ENCODE results near the gene NAT10.

DNA sequence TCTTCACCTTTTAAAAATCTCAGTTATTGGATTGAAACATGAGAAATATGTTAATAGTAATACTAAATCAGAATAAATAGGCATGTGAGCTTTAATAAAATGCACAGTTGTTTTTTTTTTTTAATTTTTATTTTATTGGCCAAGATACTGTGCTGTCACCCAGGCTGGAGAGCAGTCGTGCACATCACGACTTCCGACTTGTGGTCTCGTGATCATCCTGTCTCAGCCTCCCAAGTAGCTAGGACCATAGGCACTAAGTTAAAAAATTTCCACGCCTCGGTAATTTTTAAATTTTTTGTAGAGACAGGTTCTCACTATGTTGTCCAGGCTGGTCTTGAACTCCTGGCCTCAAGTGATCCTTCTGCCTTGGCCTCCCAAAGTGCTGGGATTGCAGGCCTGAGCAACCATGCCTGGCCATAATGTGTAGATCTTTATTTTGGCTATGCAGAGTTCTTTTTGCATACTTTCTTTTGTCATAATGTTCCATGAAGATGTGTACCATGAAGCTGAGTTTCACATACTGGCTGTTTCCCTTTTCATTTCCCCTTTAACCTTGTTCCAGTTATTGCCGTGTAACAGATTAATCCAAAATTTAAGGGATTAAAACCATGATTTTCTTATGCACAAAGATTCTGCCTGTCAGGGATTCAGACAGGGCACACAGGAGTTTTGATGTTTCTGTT is 37.9 kb upstream of the NAT10 start:
- TF ChIP-seq TAF1 (IDR thresholded peaks at IDR 0.05; ENCODE audit: borderline replicate concordance, insufficient read depth, low read length), result no peak
- no peak for TF ChIP-seq POLR2AphosphoS5 (IDR thresholded peaks at IDR 0.05; ENCODE audit: low read depth, low read length)
- TF ChIP-seq FOXP2 (optimal IDR thresholded peaks at IDR 0.05; ENCODE audit: borderline replicate concordance, extremely low read depth, extremely low read length, insufficient read depth), result no peak
